Kidney (tissue), 22 donors: ENCODE results near the gene SMIM15. TPM values are rescaled to one million over a fixed set of nuclear protein-coding genes. Genes with fewer than 3 reads are reported as not detected.

Source experiments
- DNase-seq, 5 donors: peaks; one replicate each; pipeline ENCODE4 v3.0.0-alpha.2; 2013 to 2020
- FAIRE-seq: peaks from 2 replicates; lab custom pipeline; 2012; peaks lifted over from hg19 to GRCh38; lab: Jason Lieb, UNC
- H3K27ac ChIP-seq, 2 donors: one replicate each; pipeline ENCODE4 v1.7.0; 2013; ENCODE audit warnings: low read depth in 2 of 2, low read length in 2 of 2, inconsistent platforms in 1 of 2
- H3K27me3 ChIP-seq: one replicate; pipeline ENCODE4 v1.7.1; 2013; ENCODE audit warnings: low read length, inconsistent platforms; ENCODE audit not compliant: control insufficient read depth, insufficient read depth
- H3K36me3 ChIP-seq, 3 donors: one replicate each; pipeline versions ENCODE4 v1.7.0 to v1.7.1; 2013; ENCODE audit warnings: low read length in 3 of 3, control low read depth in 1 of 3, inconsistent platforms in 1 of 3; ENCODE audit not compliant: insufficient read depth in 3 of 3, control insufficient read depth in 2 of 3
- H3K4me1 ChIP-seq, 3 donors: one replicate each; pipeline versions ENCODE4 v1.7.0 to v1.7.1; 2013; ENCODE audit warnings: low read length in 3 of 3, inconsistent platforms in 1 of 3, low read depth in 1 of 3; ENCODE audit not compliant: control insufficient read depth in 2 of 3, insufficient read depth in 2 of 3
- H3K4me3 ChIP-seq, 3 donors: one replicate each; pipeline versions ENCODE4 v1.7.0 to v1.8.1; 2013; ENCODE audit warnings: low read length in 3 of 3, control low read depth in 1 of 3, inconsistent platforms in 1 of 3
- H3K9ac ChIP-seq, 3 donors: one replicate each; pipeline versions ENCODE4 v1.7.0 to v1.7.1; 2013; ENCODE audit warnings: low read length in 3 of 3, control low read depth in 1 of 3, inconsistent platforms in 1 of 3
- H3K9me3 ChIP-seq, 3 donors: one replicate each; pipeline versions ENCODE4 v1.7.0 to v1.7.1; 2013; ENCODE audit warnings: low read length in 3 of 3, control low read depth in 1 of 3, inconsistent platforms in 1 of 3; ENCODE audit not compliant: control insufficient read depth in 2 of 3, insufficient read depth in 1 of 3
- CTCF ChIP-seq: IDR thresholded peaks from 3 replicates; pipeline ENCODE4 v1.5.1; 2012; ENCODE audit warnings: mild to moderate bottlenecking, moderate library complexity, borderline replicate concordance; ENCODE audit not compliant: insufficient read depth; ENCODE audit errors: extremely low read depth
- intact Hi-C: fragments of 100-400 bp; cut with DNase I; formaldehyde crosslinking; loops from one replicate; pipeline ENCODE4 v1.11.1; 2022
- long read RNA-seq, 10 donors: library from polyadenylated mRNA in 1 of 10; unstranded in 1 of 10; transcript quantifications; one replicate each; pipeline ENCODE4 v2.0.0 and lab custom pipeline, GENCODE V29; 2021 to 2026
- polyA plus RNA-seq: library from polyadenylated mRNA; stranded (reverse); fragments of 350-450 nt; fragmentation: Illumina TruSeq; extraction: RNeasy Lipid Tissue Mini Kit (QIAGEN cat#74804); gene quantifications from one replicate; pipeline ENCODE4 v1.2.3, GENCODE V29; 2014; ENCODE audit warnings: low read depth, low replicate concordance; ENCODE audit not compliant: insufficient read depth
- total RNA-seq: library from RNA; stranded (reverse); fragmentation: NEBNext Ultra II Directional; extraction: Animal tissue kit (Norgen Biotek cat#: 25700); gene quantifications from one replicate; pipeline ENCODE4 v1.2.1, GENCODE V29; 2021
- donor health status: control.
- donor health status: control.
- donor health status: control.
- donor health status: control.
- donor health status: control.
- donor health status: DM: yes; HTN: yes; CAD: no.
- donor health status: Normal renal cell carcinoma (clear cell type).

Gene SMIM15
- total RNA-seq (68.1 TPM), polyA plus RNA-seq (32.0 TPM)
- long read RNA-seq, donor 1, transcript SMIM15-201 (3 exons, 2,889 nt): major isoform, 27 of 30 reads
- long read RNA-seq, donor 1, partial matches to known transcripts: 0 of 30 reads
- long read RNA-seq, donor 1, other reads (novel, unspliced or antisense): 0 of 30 reads
- long read RNA-seq, donor 2, transcript SMIM15-201 (3 exons, 2,889 nt): major isoform, 40 of 51 reads
- long read RNA-seq, donor 2, partial matches to known transcripts: 11 of 51 reads
- long read RNA-seq, donor 2, other reads (novel, unspliced or antisense): 0 of 51 reads
- long read RNA-seq, donor 3, transcript SMIM15-201 (3 exons, 2,889 nt): major isoform, 48 of 48 reads
- long read RNA-seq, donor 3, partial matches to known transcripts: 0 of 48 reads
- long read RNA-seq, donor 3, other reads (novel, unspliced or antisense): 0 of 48 reads
- long read RNA-seq, donor 4, transcript SMIM15-201 (3 exons, 2,889 nt): major isoform, 35 of 35 reads
- long read RNA-seq, donor 4, partial matches to known transcripts: 0 of 35 reads
- long read RNA-seq, donor 4, other reads (novel, unspliced or antisense): 0 of 35 reads
- long read RNA-seq, donor 5, partial matches to known transcripts: 0 of 3 reads
- long read RNA-seq, donor 5, other reads (novel, unspliced or antisense): 0 of 3 reads
- long read RNA-seq, donor 6, transcript SMIM15-201 (3 exons, 2,889 nt): major isoform, 44 of 45 reads
- long read RNA-seq, donor 6, partial matches to known transcripts: 0 of 45 reads
- long read RNA-seq, donor 6, other reads (novel, unspliced or antisense): 0 of 45 reads
- long read RNA-seq, donor 7, transcript SMIM15-201 (3 exons, 2,889 nt): major isoform, 65 of 75 reads
- long read RNA-seq, donor 7, partial matches to known transcripts: 1 of 75 reads
- long read RNA-seq, donor 7, other reads (novel, unspliced or antisense): 6 of 75 reads
- long read RNA-seq, donor 8, transcript SMIM15-201 (3 exons, 2,889 nt): major isoform, 33 of 33 reads
- long read RNA-seq, donor 8, partial matches to known transcripts: 0 of 33 reads
- long read RNA-seq, donor 8, other reads (novel, unspliced or antisense): 0 of 33 reads
- long read RNA-seq, donor 9, transcript SMIM15-201 (3 exons, 2,889 nt): major isoform, 11 of 11 reads
- long read RNA-seq, donor 9, partial matches to known transcripts: 0 of 11 reads
- long read RNA-seq, donor 9, other reads (novel, unspliced or antisense): 0 of 11 reads
- long read RNA-seq, donor 10, transcript SMIM15-201 (3 exons, 2,889 nt): major isoform, 33 of 34 reads
- long read RNA-seq, donor 10, partial matches to known transcripts: 0 of 34 reads
- long read RNA-seq, donor 10, other reads (novel, unspliced or antisense): 0 of 34 reads

- intact Hi-C loops: loop anchor here (10.0 kb wide), 1 partner anchor 493 kb away; no protein-coding TSS in a partner anchor
- no peaks in the 10 kb centered on the region for H3K27me3 ChIP-seq
- no peak for FAIRE-seq
- H3K9me3 ChIP-seq: no peaks in the 10 kb centered on the region
- H3K4me1 ChIP-seq: peaks cover 0 to 6% (median 0%) of the 10 kb centered on the region in 3 donors
- DNase-seq: peak; percentile 93 to 97 (median 95)
- H3K27ac ChIP-seq: peak within 1 kb of the TSS; percentile 81 to 93
- TF ChIP-seq CTCF: no peak
- H3K36me3 ChIP-seq: peaks cover 0 to 5% (median 4%) of the 10 kb centered on the region in 3 donors
- peak within 1 kb of the TSS; percentile 71 to 99 (median 98) for H3K4me3 ChIP-seq
- H3K9ac ChIP-seq: peak within 1 kb of the TSS; percentile 81 to 99 (median 95)
Observed at GRCh38 chr5:61162010-61162831, at the start of gene SMIM15. Gene SMIM15, minus strand, starts transcription at chr5:61162468. Its CDS starts 2,297 bp downstream, at chr5:61160171.

GRCh38 chr5:61207884-61208283 lies 45.6 kb upstream of the SMIM15 start:
- no peak overlapping the region for H3K4me3 ChIP-seq
- H3K27ac ChIP-seq: no peak overlapping the region
- H3K36me3 ChIP-seq: no peaks in the 10 kb centered on the region
- no peaks in the 10 kb centered on the region for H3K27me3 ChIP-seq
- no peak overlapping the region for H3K9ac ChIP-seq
- no peak for DNase-seq
- peaks cover 0 to 10% (median 0%) of the 10 kb centered on the region in 3 donors for H3K9me3 ChIP-seq
- H3K4me1 ChIP-seq: no peaks in the 10 kb centered on the region
- no peak for FAIRE-seq
- no peak for TF ChIP-seq CTCF
- intact Hi-C loops: no loop called here

GRCh38 chr5:61205013-61205412 lies 42.7 kb upstream of the SMIM15 start:
- Histone ChIP-seq H3K9ac (no peak overlapping the region), H3K36me3 (no peaks in the 10 kb centered on the region), H3K27ac (no peak overlapping the region), H3K9me3 (peaks cover 0 to 10% (median 0%) of the 10 kb centered on the region in 3 donors), H3K27me3 (no peaks in the 10 kb centered on the region), H3K4me3 (no peak overlapping the region), H3K4me1 (no peaks in the 10 kb centered on the region)
- no peak for FAIRE-seq
- TF ChIP-seq CTCF: no peak
- intact Hi-C loops: no loop called here
- DNase-seq: peak in 1 of 5 donors; percentile 65
